ENCODE results near the gene CCDC6.
"Not testable (repeated sequence)": the region's sequence is repeated elsewhere in the genome, so short reads cannot be mapped to it uniquely, and the experiment has no call there.

CCDC6 gene

DNA sequence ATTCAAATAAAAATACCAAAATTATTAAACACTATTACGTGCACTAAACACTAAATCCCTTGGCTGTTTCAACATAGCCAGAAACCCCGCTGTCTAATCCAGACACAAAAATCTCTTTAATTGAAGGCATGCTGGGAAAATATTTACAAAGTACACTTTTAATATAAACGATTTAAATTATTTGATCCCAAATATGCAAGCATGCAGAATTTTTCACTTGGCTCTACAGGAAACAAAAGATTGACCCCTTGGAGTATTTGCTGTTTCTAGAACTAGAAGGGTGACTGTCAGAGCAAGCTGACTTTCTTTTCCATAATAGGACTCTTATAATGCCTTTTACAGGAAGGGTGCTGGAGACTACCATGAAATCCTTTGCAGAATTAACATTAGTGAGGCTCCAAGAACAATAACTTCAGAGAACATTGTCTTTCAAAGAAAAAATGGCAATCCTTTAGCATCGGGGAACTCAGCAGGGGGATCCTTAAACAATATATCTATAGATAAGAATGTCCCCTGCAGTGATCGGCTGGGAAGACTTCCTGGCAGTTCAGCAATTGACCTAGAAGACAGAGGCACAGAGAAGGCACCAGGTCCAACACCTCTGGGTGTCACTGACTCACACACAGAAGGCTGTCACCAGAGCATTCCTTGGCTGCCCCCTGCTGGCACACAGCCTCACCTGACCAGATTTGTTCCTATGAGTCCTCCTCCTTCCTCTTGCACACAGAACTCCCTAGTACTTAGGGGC, 97.3 kb downstream of the CCDC6 start:
- peak; percentile 65 for DNase-seq (ENCODE audit: low read depth)

DNA sequence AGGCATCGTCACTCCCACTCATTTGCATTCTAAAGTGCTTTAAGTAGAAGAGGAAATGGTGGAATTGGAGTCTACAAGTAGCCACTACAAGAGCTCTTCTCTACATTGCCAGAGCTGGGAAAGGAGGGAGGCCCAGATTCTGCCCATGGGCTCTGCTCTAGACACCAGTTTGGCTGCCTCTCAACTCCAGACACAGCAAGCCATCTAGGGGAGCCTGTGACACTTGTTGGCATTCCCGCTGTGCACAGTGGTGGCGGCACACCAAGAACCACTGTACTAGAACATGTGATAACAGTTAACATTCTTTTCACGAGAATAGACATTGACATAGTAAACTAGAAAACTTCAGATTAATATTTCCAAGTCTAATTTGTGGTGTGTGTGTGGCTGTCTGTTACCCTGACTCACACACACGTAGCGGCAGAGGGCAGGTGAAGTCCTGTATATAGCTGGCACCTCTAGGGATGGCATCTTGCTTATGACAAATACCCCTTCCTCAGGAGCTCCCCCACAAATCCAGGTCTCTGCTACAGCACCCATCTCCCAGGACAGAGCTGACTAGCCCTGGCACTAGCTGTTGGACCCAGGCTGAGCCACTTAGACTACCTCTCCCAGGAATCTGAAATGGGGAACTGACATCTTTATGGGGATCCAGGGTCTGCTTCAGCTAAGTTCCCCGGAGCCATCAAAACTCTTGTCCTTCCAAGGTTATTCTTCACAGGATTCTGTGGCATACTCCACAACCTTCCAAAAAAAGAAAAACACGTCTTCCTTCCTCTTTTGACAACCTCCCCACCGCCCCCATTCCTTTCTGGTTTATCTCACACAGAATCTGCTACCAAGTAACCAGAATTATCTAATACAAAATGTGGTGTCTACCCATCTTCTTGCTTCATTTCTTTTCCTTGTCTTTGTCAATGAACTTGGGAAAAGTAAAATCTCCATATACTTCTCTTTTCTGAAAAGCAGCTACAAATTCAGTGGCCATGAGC, 98.4 kb downstream of the CCDC6 start:
- no peak for DNase-seq (ENCODE audit: low read depth)

DNA sequence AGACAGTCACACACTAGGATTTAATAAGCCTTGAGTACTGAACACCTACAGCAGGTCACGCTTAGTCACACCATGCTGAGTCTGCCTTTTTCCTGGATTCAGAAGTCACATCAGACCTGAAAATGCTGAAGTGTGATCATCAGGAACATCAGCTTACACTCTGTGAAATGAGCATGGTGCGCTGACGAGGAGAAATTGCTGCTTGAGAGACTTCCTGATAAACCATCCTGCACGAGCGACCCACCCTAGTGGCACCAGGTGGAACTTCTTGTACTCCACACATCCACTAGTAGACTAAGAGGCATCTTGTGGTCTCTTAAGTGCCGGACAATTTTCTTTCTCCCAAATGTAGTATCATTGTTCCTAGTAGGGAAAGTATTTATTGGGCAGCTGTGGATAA, 101.3 kb downstream of the CCDC6 start:
- DNase-seq (ENCODE audit: low read depth) = peak; percentile 27

DNA sequence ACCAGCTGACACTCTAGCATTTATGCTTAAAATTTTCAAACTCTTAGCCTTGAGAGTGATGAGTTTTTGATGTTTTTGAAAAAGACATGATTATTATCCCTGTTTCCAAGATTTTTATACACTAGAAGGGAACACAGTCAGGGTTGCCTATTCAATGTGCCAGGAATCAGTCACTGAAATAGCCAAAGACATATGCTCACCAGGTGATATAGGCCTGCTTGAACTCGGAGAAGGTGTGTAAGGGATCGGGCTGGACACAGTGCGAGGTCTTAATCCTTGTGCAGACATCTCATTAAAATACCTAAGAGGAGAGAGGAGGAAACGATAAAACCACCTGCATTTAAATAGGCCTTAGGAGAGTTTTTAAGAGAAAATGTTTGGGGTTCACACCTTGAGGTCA, 102.1 kb downstream of the CCDC6 start:
- DNase-seq (ENCODE audit: low read depth) = no peak

DNA sequence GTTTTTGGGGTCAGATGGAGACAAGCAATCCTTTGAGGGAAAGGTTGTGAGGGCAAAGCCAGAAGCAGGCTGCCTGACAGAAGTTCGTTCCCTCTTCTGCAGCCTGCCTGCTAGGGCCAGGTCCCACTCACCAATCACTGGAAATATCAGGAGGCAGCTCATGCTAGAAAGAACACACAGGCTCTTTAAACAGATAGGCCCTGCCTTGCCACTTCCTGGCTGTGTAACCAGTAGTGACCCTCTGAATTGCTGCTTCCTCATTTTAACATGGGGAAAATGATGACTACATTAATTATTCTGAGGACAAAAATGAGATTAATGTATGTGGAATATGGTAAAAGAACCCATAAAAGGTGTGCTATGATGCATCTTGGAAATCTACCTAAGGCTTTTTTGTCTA, 102.6 kb downstream of the CCDC6 start:
- no peak for DNase-seq (ENCODE audit: low read depth)

DNA sequence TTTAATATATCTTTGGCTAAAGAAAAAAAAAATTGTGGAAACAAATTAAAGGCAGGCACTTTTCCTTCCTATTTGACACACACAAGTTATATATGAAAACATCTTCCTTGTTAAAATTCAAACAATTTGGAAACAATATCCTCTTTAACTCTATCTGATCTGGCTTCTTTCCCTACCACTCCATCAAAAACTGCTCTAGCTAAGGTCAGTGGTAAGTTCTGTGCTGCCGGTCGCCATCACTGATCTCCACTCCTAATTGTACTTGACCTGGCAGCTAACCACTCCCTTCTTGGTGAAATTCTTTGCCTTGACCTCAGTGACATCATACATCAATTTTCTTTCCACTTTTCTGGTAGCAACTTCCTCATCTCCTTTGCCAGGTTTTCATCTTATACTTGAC, 105.2 kb downstream of the CCDC6 start:
- DNase-seq (ENCODE audit: low read depth) = no peak

DNA sequence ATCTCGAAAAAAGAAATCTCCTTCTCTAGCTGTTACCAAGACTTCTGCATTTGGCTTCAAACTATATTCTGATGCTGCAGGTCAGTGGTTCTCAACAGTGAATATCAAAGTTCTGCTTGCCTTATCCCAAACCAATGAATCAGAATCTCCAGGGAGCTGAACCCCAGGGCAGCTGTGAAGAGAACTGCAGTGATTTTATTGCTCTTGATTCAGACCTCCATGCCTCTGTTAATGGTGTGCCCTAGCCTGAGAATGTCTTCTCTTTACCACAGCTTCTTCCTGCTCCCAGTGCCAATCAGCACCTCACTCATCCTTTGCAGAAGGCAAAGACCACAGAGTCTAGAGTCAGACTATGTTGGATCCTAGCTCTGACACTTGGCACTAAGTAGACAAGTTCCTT, 106.9 kb downstream of the CCDC6 start:
- DNase-seq (ENCODE audit: low read depth) = no peak

DNA sequence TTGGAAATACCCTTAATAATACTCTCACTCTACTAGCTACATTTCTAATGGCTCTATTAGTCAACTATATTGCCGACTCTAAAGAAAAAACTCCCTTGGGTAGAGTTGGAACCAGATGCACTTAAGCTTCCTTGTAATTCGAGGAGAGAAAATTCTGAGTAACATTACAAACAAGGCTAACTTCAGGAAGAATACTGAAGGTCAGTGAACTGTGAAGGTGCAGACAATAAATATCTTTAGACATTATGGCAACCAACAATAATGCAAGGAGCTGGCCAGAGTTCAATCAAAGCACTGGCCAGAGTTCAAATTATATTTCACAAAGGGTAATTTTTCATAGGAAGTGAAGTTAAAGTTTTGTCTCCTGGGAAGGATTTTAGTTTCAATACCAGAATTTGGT, 112.4 kb downstream of the CCDC6 start:
- no peak for DNase-seq (ENCODE audit: low read depth)

DNA sequence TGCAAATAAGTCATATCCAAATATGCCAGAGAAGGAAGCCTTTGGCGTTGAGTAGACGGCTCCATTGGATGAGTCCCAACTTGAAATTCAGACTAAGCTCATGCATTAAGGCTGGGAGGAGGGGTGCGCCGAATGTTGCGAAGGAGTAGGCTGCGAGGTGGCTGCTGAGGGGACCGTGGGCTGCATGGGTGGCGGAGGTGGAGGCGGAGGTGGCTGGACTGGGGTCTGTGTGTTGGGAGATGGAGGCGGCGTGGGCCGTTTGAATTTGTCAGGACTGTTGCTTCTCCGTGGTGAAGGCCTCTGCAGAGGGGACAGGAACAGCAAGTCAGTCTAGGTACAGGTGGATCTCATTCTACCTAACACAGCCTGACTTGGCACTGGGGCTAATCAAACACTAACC, 113.5 kb downstream of the CCDC6 start:
- no peak for DNase-seq (ENCODE audit: low read depth)

DNA sequence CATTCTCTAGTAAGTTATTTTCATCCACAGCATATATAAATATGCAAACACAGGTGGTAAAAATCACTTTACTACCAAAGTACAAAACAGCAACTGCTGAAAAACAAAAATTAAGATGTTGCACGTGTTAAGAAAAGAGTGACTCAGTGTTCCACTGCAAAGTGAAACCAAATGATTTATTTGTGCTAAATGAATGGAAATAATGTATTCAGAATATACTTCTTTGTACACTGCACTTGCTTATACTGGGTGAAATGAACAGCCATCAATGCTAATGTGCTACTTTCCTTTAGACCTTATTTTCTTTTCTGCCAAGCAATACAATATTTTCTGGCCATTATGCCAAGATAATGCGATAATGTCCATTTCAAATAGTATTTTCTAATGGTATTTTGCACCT, 114.8 kb downstream of the CCDC6 start:
- DNase-seq (ENCODE audit: low read depth) = no peak

DNA sequence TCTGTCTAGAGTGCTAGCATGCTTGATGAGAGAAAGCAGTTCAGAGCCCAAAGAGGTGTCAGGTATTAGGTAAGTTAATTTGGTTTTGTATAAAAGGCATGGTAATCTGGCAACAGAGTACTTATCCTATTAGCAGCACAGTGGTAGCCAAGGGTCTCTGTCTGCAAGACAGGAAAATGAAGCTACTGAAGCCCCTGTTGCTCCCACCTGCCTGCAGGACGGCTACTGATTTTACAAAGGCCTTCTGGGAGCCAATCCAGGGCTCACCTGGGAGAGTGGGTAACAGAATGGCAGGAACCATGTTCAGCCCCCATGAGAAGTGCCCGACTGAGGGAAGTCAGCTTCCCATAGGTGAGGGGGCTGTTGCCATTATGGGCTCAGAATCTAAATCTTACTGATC, 116.3 kb downstream of the CCDC6 start:
- DNase-seq (ENCODE audit: low read depth) = not testable (repeated sequence)

DNA sequence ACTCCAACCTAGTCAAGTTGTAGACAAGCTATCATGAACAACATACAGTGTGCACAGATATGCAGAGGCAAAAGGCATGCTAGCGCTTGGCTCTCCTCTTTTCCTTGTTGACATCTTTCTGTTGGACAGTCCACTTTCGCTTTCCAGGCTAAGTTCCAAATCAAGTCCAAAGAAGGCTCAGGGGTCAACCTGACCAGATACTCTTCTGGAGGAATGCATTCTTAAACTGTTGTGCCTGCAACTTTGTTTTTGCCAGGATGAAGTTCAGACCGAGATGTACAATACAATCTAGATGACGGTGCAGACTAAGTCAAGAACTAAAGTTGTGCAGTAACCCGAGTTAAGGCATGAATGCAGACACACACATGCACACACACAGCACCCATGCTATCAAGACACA, 117.4 kb downstream of the CCDC6 start:
- DNase-seq (ENCODE audit: low read depth) = not testable (repeated sequence)

DNA sequence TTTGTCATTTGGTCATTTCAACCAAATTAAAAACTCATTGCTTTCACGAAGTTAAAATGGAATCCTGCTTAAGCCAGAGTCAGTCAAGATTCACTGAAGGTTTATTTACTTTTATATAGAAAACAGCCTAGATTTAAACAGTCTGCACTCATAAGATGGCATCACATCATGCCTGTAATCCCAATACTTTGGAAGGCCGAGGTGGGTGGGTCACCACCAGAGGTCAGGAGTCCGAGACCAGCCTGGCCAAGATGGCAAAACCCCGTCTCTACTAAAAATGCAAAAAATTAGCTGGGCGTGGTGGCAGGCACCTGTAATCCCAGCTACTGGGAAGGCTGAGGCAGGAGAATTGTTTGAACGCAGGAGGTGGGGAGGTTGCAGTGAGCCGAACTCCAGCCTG, 119.3 kb downstream of the CCDC6 start:
- DNase-seq (ENCODE audit: low read depth) = not testable (repeated sequence)

DNA sequence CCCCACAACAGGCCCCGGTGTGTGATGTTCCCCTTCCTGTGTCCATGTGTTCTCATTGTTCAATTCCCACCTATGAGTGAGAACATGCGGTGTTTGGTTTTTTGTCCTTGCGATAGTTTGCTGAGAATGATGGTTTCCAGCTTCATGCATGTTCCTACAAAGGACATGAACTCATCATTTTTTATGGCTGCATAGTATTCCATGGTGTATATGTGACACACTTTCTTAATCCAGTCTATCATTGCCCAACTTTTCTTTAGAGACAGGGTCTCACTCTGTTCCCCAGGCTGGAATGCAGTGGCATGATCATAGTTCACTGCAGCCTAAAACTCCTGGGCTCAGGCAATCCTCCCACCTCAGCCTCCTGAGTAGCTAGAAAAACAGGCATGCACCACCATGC, 120.9 kb downstream of the CCDC6 start:
- not testable (repeated sequence) for DNase-seq (ENCODE audit: low read depth)

DNA sequence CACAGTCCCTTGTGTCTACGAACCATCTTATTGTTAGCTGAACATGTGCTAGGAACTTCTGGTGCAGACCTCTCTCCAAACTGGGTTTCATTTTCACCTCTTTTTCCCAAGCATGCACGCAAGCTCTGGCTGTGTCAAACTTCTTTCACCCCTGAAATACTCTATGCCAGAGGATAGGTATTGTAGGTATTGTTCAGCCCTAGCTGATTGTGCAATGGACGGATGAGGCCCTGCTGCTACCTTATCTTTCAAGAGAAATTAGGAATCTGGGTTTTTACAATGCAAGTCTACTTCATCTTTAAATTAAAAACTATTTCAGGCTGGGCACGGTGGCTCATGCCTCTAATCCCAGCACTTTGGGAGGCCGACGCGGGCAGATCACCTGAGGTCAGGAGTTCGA, 124.8 kb downstream of the CCDC6 start:
- DNase-seq (ENCODE audit: low read depth) = no peak

DNA sequence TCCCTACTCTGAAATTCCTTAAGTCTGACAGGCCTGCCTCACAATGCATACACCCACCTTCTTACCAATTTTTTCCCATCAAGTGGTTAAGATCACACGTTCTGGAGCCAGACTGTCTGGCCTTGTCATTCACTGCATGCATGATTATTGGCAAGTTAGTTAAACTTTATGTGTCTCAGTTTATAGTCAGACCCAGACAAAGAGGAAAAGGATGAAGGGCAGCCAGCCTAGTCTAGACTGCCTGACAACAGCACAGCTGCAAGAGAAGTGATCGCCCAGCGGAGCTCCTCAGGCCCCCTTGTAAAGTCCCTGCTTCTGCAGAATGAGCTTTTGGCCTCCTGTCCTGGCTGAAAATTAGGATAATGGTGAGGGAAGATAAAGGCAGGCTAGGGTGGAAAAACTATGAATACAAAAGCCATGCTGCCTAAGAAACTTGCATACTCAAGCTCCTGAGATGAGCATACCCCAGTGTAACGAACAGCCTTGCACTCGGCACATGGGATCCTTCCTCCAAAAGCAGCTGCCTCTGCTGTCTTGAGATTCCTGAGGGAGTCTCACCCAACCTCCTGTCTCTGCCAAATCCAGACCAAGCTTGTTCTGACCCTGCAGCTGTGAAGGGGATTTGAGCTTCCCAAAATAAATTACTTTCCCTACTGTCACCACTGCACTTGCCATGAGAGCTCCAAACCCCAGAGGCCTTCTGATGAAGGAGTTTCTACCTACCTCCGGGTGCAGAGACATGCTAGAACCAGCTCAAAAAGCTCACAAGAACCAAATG, 126.4 kb downstream of the CCDC6 start:
- DNase-seq (ENCODE audit: low read depth) = no peak

DNA sequence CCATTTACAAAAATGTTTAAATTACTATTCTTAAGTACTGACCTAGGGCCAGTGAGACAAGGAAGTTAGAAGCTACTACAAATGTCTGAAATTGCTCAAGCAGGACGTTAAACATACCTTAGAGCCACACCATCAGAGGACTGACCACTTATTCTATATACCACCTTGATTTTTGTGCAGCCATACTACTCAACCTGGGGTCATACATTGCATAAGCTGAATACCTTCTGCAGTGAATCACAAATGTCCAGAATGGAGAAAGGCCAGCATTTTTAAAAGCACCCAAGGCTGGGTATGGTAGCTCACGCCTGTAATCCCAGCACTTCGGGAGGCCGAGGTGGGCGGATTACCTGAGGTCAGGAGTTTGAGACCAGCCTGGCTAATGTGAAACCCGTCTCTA, 131.9 kb downstream of the CCDC6 start:
- no peak for DNase-seq (ENCODE audit: low read depth)

DNA sequence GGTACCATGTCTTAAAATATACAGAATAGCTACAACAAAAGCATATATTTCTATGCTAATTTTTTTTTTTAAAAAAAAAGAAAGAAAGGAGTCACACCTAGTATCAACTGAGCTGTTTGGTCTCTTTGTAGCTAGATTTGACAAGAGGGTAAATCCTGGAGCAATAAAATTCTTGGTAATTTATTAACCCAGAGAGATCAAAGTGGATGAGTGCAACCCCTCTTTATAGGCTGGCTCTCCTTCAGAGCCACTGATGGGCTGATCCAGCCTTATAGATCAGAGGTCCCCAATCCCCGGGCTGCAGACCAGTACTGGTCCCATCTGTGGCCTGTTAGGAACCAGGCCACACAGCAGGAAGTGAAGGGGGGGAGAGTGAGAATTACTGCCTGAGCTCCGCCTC, 133.3 kb downstream of the CCDC6 start:
- DNase-seq (ENCODE audit: low read depth) = no peak

DNA sequence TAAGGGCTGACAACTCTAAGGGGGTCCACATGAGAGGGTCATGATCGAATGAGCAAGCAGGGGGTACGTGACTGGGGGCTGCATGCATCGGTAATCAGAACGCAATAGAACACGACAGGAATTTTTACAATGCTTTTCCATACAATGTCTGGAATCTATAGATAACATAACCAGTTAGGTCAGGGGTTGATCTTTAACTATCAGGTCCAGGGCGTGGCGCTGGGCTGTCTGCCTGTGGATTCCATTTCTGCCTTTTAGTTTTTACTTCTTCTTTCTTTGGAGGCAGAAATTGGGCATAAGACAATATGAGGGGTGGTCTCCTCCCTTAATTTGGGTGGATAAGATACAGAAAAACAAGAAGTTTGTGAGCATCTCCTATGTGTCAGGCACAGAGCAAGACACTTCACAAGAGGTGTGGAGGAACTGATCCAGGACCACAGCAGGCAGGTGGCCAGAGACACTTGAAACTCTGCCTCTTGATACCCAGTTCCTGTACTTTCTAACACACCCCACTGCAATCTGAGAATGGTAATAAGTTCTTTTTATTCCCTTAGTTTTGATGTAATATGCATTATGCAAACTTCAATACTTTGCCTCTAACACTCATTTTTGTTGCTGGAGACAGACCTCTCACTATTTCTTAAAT, 135.1 kb downstream of the CCDC6 start:
- no peak for DNase-seq (ENCODE audit: low read depth)

DNA sequence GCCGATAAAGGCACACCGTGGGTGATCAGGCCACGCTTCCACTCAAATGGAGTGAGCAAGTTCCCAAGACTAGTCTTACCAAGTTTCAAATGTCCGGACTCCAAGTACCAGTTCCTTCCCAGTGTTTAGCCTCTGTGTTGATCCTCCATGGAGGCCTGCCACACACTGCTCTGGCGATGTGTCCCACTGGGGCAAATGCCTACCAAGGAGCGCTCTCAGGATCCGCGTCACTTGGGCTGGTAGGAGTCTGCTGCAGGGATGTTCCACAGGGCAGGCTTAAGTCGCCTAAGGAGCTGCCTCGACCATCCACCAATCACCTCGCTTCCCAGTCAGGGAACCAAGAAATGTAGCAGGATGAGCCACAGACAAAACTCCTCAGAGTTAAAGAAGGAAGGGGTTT, 135.7 kb downstream of the CCDC6 start:
- DNase-seq (ENCODE audit: low read depth) = no peak

DNA sequence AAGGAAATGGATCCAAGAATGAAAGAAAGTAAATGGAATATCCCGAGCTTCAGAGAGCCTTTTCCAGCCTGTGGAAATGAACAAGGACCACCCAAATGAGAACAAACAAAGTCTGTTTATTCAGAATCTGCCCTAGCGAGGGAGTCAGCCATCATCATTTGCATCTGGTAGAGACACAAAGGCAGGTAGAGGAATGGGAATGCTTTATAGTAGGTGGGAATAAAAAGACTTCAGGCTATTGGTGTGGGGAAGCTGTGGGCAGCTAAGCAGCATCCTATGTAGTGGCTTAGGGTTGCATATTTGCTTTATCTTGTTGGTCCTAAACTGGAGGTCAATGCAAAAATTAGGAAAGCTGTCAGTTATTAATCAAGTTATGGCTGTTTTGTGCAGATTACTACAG, 143.9 kb downstream of the CCDC6 start:
- no peak for DNase-seq (ENCODE audit: low read depth)

DNA sequence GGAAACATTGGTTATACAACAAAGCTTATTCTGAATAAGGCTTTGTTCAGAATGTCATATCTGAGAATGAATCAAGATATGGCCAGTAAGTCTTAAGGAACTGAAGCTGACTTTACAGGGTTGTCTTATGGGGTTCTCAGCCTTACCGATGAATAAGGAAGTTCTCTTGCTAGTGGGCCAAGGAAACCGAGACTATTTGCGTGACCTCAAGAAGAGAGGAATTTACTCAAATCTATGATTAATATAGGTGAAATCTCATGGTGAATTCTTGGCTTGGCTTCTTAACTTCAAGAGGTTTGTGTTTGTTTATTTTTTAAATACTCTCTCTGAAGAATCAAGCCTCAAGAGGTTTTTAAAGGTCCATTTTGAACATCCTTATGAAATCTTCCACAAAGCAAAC, 148.4 kb downstream of the CCDC6 start:
- DNase-seq (ENCODE audit: low read depth) = peak; percentile 63

Data from ELR (cell line).